ENCODE measurements around the gene DRC3.

DRC3 gene

DNA sequence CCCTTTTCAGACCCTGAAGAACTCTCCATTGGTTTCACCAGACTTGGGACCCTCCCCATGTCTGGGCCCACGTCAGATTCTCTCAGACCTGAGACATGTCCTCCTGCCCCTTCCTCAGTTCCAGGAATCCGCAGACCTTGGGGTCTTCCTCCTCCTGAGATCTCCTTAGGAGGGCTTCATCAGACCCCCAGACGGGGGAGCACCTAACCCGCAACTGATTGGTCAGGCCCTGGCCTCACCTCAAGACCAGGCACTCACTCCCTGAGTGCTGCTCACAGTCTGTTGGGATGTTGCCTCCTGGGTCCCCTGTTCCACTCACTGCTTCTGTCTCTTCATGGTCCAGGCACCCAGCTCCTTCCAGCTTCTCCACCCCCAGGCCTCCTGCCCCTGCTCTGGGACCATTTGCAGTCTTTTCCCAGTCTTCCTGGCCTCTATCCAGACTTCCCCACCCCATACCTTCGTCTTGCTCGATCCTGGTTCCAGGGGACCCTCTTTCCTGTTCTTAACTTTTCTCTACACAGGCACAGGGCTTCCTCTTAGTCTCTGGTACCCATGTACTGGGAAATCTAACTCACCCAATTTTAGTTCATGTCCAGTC lies 67.7 kb downstream of the DRC3 start:
- in situ Hi-C loops (cut with MboI; ENCODE audit: low sequenced_read_pairs): loop anchor here (25.0 kb wide), 1 partner anchor 353 kb away; the partner anchor contains the start of gene RAI1

DNA sequence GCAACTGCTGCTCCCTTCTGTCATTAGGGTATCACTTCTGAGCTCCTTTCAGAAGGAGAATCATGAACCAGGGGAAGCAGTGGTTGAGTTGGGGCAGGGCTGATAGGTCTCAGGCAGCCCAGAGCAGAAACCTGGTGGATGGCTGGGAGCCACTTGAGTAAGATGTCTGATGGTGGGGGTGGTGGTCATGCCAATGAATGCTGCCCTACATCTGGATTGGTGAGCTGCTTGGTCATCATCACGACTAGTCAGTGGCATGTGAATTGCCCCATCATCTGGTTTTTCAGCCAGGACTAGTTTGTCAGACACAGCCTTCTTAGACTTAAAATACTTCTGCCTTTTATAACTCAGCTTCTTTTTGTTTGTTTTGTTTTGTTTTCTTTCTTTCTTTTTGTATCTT lies 69.1 kb downstream of the DRC3 start:
- in situ Hi-C loops (cut with MboI; ENCODE audit: low sequenced_read_pairs): loop anchor here (25.0 kb wide), 1 partner anchor 354 kb away; the partner anchor contains the start of gene RAI1

DNA sequence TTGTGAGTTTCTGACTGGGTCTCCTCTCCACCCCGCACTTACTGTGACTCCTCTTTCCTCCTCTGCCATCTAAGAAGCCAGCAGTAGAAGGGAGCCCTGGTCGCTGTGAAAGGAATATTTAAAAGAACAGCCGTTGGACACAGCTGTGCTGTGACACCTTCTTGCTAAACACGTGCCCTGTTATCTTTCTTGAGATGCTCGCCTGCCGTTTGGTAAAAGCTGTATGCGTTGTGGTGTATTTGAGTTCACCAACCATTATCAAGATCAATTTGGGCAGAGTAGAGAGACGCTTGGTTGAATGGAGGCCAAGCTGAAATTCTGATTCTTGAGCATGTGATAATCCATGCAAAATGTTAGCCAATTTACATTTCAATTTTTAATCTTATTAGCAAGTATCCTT lies 70.3 kb downstream of the DRC3 start:
- in situ Hi-C loops (cut with MboI; ENCODE audit: low sequenced_read_pairs): loop anchor here (25.0 kb wide), 1 partner anchor 356 kb away; the partner anchor contains the start of gene RAI1

DNA sequence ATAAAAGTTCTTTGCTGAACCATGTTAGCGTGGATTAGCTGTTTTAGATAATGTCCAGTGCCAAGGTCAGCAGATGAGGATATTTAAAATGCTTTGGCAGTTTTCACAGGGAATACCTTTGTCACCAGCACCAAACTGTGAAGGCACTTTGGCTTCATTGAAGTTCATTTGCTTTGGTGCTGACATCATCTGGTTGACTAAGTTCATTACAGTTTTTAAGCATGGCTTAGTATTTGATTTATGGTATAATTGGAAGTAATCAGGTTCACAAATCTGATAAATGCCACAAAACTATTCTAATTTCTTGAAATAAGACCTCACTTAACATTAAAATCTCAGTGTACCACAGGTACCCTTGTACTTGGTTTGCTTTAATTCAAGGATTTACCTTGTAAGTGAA lies 70.8 kb downstream of the DRC3 start:
- in situ Hi-C loops (cut with MboI; ENCODE audit: low sequenced_read_pairs): loop anchor here (25.0 kb wide), 1 partner anchor 356 kb away; the partner anchor contains the start of gene RAI1

DNA sequence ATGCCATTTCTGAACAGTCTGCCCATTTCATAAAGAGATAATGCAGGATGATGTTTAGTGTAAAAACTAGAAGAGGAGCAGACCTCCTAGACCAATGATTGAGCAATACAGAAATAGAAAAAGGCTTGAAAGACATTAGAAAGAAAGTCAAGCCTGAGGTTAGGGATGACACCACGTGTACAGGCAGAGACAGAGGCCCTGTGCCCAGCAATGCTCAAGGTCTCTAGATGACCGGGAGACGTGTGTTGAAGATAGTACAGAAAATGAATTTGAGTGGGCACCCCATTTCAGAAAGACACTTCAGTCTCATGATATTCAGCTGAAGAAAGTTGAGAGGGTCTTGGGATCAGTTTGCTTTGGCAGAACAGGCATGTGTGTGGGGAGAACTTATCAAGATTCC lies 71.9 kb downstream of the DRC3 start:
- in situ Hi-C loops (cut with MboI; ENCODE audit: low sequenced_read_pairs): loop anchor here (25.0 kb wide), 1 partner anchor 357 kb away; the partner anchor contains the start of gene RAI1

DNA sequence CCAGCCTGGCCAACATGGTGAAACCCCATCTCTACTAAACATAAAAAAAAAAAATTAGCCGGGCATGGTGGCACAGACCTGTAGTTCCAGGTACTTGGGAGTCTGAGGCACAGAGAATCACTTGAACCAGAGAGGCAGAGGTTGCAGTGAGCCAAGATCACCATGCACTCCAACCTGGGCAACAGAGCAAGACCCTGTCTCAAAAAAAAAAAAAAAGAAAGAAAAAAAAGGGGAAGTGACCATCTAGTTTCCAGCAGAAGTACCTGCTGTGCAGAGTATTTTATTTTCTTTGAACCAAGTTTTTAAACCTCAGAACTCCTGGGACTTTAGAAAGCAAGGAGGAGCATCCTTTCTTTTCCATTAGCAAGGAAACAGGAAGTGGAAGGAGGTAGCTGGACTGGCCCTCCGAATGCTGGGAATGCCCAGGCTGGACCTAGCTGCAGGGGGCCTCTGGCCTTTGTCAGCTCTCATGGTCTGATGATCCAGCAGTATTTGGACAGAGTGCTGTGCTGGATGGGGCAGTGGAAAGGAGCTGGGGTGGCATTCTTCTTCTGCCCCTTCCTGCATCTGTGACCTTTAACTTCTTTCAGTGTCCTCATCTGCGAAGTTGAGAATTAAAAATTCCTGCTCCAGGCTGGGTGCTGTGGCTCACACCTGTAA lies 73.2 kb downstream of the DRC3 start:
- in situ Hi-C loops (cut with MboI; ENCODE audit: low sequenced_read_pairs): loop anchor here (25.0 kb wide), 1 partner anchor 359 kb away; the partner anchor contains the start of gene RAI1

DNA sequence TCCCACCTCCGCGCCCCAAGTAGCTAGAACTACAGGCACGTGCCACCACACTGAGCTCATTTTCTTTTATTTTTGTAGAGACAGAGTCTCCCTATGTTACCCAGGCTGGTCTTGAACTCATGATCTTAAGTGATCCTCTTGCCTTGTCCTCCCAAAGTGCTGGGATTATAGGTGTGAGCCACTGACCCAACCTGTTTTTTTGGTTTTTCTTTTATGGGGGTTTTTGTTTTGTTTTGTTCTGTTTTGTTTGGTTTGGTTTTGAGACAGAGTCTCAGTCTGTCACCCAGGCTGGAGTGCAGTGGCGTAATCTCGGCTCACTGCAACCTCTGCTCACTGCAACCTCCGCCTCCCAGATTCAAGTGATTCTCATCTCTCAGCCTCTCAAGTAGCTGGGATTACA lies 82.9 kb downstream of the DRC3 start:
- in situ Hi-C loops (cut with MboI; ENCODE audit: low sequenced_read_pairs): no loop called here

DNA sequence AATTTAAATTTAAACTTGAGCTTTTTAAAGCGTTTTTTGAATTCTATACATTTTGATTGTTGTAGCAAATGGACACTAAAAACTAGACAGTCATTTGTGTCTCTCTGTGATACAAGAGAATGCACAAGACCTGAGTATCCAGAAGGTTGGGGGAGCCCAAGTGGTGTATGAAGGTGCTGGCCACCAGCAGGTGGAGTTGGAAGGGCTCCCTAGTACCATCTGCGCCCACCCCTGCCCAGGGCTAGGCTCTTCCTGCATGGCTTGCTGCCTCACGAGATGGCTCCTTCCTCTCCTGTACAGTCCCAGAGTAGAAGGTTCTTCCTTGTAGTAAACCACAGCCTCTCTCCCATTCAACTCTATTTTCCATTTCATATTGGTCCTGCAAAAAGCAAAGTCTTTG lies 83.6 kb downstream of the DRC3 start:
- in situ Hi-C loops (cut with MboI; ENCODE audit: low sequenced_read_pairs): no loop called here

DNA sequence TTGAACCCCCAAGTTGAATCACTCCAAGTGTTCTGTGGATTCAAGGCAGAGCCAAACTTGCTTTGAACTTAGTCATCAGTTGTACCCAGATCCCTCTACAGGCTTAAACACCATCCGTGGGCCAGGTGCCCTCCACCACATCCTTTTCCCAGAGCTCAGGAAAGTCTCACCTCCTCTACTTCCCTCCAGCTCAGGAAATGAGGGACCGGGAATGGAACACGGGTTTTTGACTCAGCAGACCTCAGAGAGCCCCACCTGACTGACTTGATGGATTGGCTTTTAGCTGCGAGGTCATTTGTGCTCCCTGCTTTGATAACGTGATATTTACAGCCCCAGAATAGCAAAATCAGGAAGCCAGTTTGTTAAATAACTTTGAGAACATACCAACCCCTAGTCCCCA lies 86.6 kb downstream of the DRC3 start:
- in situ Hi-C loops (cut with MboI; ENCODE audit: low sequenced_read_pairs): no loop called here

DNA sequence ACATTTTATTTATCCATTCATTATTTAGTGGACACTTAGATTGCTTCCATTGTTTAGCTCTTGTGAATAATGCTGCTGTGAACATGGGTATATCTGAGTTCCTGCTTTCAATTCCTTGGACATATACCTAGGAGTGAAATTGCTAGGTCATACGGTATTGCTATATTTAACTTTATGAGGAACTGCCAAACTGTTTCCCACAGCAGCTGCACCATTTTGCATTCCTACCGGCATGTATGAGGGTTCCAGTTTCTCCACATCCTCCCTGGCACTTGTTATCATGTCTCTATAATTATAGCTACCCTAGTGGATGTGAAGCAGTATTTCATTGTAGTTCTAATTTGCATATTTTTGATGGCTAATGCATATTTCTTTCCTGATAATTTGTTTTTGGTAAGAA lies 91.4 kb downstream of the DRC3 start:
- in situ Hi-C loops (cut with MboI; ENCODE audit: low sequenced_read_pairs): no loop called here

DNA sequence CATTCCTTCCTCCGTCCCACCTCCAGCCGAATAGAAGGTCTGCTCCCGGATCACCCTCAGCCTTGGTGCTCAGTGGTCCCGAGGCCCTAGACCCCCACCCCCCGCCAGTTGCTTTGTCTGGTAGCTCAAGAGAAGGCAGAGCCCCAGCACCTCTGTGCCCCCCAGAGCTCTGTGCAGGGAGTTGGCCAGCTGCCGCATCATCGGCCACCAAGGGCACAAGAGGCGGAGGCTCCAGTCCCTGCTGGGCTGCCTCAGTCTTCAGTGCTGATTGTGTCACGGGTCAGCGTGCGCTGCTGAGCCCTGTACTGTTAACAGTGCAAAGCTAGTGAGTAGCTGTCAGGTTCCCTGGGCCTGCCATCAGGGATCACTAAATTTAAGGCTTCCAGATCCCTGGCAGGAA lies 92.9 kb downstream of the DRC3 start:
- in situ Hi-C loops (cut with MboI; ENCODE audit: low sequenced_read_pairs): no loop called here
